IMR-90 (cell line): Measurements from ENCODE around the gene TNRC6B. TPM values are rescaled to one million over a fixed set of nuclear protein-coding genes. Genes with fewer than 3 reads are reported as not detected.

ENCODE experiments used
- ATAC-seq: fragments of 200-7000 bp; cut with Tn5 transposase; 2 replicates; pipeline ENCODE4 v1.9.1; 2020; ENCODE audit warnings: low read depth, mild to moderate bottlenecking, moderate library complexity
- BruUV-seq: library from RNA; stranded (reverse); fragments of 400-500 nt; replicated peaks from 2 replicates; lab custom pipeline; 2021; lab: Mats Ljungman, UMichigan
- CTCF ChIA-PET: fragments of 300-600 bp; formaldehyde crosslinking; extraction: SDS; loops from one replicate; lab custom pipeline; 2021; ENCODE audit warnings: antibody characterized with exemption; lab: Yijun Ruan, JAX
- POLR2A ChIA-PET: fragments of 300-600 bp; sonication (Branson Sonifier 250); formaldehyde crosslinking; loops from one replicate; lab custom pipeline; 2022; ENCODE audit warnings: antibody characterized with exemption; ENCODE audit not compliant: unreplicated experiment; lab: Charles Lee
- DNase-seq: peaks from one replicate; pipeline ENCODE4 v3.0.0; 2013
- H2AFZ ChIP-seq: replicated peaks from 2 replicates; pipeline ENCODE3; 2013; ENCODE audit warnings: low read length, mild to moderate bottlenecking; ENCODE audit not compliant: poor library complexity
- H2AK5ac ChIP-seq: 2 replicates; pipeline ENCODE4 v1.6.1; 2013; ENCODE audit warnings: low read depth, low read length, inconsistent platforms
- H2AK9ac ChIP-seq: replicated peaks from 2 replicates; pipeline ENCODE3; 2013; ENCODE audit warnings: mild to moderate bottlenecking, low read depth, low read length, moderate library complexity; ENCODE audit not compliant: poor library complexity
- H2BK120ac ChIP-seq: 2 replicates; pipeline ENCODE4 v1.6.1; 2013; ENCODE audit warnings: low read depth, low read length, inconsistent platforms
- H2BK15ac ChIP-seq: 3 replicates; pipeline ENCODE4 v1.6.1; 2013; ENCODE audit warnings: low read depth, low read length, inconsistent platforms
- H2BK20ac ChIP-seq: 2 replicates; pipeline ENCODE4 v1.6.1; 2013; ENCODE audit warnings: low read depth, mild to moderate bottlenecking, inconsistent platforms, low read length, moderate library complexity
- H2BK5ac ChIP-seq: 2 replicates; pipeline ENCODE4 v1.6.1; 2013; ENCODE audit warnings: mild to moderate bottlenecking, low read depth, low read length, inconsistent platforms; ENCODE audit not compliant: poor library complexity, severe bottlenecking
- H3K14ac ChIP-seq: replicated peaks from 2 replicates; pipeline ENCODE4 v1.6.1; 2013; ENCODE audit warnings: low read depth, low read length, inconsistent platforms
- H3K18ac ChIP-seq: 2 replicates; pipeline ENCODE4 v1.6.1; 2013; ENCODE audit warnings: low read depth, low read length, control low read depth
- H3K23ac ChIP-seq: 2 replicates; pipeline ENCODE4 v1.6.1; 2013; ENCODE audit warnings: low read depth, low read length, inconsistent platforms
- H3K27ac ChIP-seq: 2 replicates; pipeline ENCODE4 v1.5.1; 2013; ENCODE audit warnings: mild to moderate bottlenecking, control low read depth, low read length; ENCODE audit not compliant: insufficient read depth
- H3K27me3 ChIP-seq: 2 replicates; pipeline ENCODE4 v1.6.1; 2013; ENCODE audit warnings: low read length; ENCODE audit not compliant: control insufficient read depth, insufficient read depth
- H3K36me3 ChIP-seq: 2 replicates; pipeline ENCODE4 v1.6.1; 2013; ENCODE audit warnings: low read length, mixed read lengths; ENCODE audit not compliant: control insufficient read depth, insufficient read depth
- H3K4ac ChIP-seq: 2 replicates; pipeline ENCODE4 v1.6.1; 2013; ENCODE audit warnings: low read depth, low read length, inconsistent platforms
- H3K4me1 ChIP-seq: 2 replicates; pipeline ENCODE4 v1.6.1; 2013; ENCODE audit warnings: low read length, mixed read lengths; ENCODE audit not compliant: control insufficient read depth, insufficient read depth
- H3K4me2 ChIP-seq: 2 replicates; pipeline ENCODE4 v1.6.1; 2013; ENCODE audit warnings: low read depth, mild to moderate bottlenecking, control low read depth, low read length, moderate library complexity
- H3K4me3 ChIP-seq: 2 replicates; pipeline ENCODE4 v1.5.1; 2013; ENCODE audit warnings: low read depth, mild to moderate bottlenecking, control low read depth, low read length, moderate library complexity; ENCODE audit not compliant: insufficient read depth
- H3K56ac ChIP-seq: 2 replicates; pipeline ENCODE4 v1.6.1; 2013; ENCODE audit warnings: low read length, inconsistent platforms; ENCODE audit not compliant: insufficient read depth; ENCODE audit errors: extremely low read depth
- H3K79me1 ChIP-seq, 2 experiments: 2 replicates each; pipeline ENCODE4 v1.6.1; 2013; ENCODE audit warnings: low read length in 2 of 2, inconsistent platforms in 1 of 2, low read depth in 1 of 2
- H3K9ac ChIP-seq: 2 replicates; pipeline ENCODE4 v1.6.1; 2013; ENCODE audit warnings: low read depth, low read length, control low read depth
- H3K9me1 ChIP-seq: 2 replicates; pipeline ENCODE4 v1.6.1; 2013; ENCODE audit warnings: low read length, inconsistent platforms; ENCODE audit not compliant: insufficient read depth
- H3K9me3 ChIP-seq: 2 replicates; pipeline ENCODE4 v1.6.1; 2013; ENCODE audit warnings: low read length; ENCODE audit not compliant: control insufficient read depth, insufficient read depth
- H4K20me1 ChIP-seq: 2 replicates; pipeline ENCODE4 v1.6.1; 2013; ENCODE audit warnings: low read length, inconsistent platforms; ENCODE audit not compliant: insufficient read depth
- H4K5ac ChIP-seq: 2 replicates; pipeline ENCODE4 v1.6.1; 2013; ENCODE audit warnings: mild to moderate bottlenecking, low read depth, low read length, control low read depth
- H4K8ac ChIP-seq, 2 experiments: 2 replicates each; pipeline ENCODE4 v1.6.1; 2013; ENCODE audit warnings: low read depth in 2 of 2, low read length in 2 of 2, control low read depth in 1 of 2, inconsistent platforms in 1 of 2
- H4K91ac ChIP-seq: 2 replicates; pipeline ENCODE4 v1.6.1; 2013; ENCODE audit warnings: low read depth, low read length, inconsistent platforms; ENCODE audit not compliant: insufficient read depth
- MXI1 ChIP-seq: IDR thresholded peaks from 2 replicates; pipeline ENCODE4 v1.6.1; 2012; ENCODE audit warnings: low read depth, mild to moderate bottlenecking, low read length, moderate library complexity, borderline replicate concordance
- WGBS, 2 experiments: methylation state at CpG; one replicate each; pipeline versions ENCODE4 v1.1.5 to v1.1.7; 2013; ENCODE audit warnings: missing lambda C conversion rate in 2 of 2; ENCODE audit not compliant: insufficient read length in 1 of 2; ENCODE audit errors: extremely low coverage in 2 of 2; 5-methylcytosine and 5-hydroxymethylcytosine counted together
- dilution Hi-C: fragments of 300-500 bp; cut with HindIII; formaldehyde crosslinking; loops from one replicate; pipeline ENCODE4 v1.14.3; 2018; ENCODE audit warnings: low sequenced_read_pairs; ENCODE audit not compliant: unreplicated experiment
- in situ Hi-C: fragments of 300-500 bp; cut with MboI; formaldehyde crosslinking; loops from 3 replicates; pipeline ENCODE4 v1.14.3; 2019; ENCODE audit warnings: low sequenced_read_pairs, inconsistent platforms, mixed read lengths
- intact Hi-C: fragments of 100-400 bp; cut with micrococcal nuclease; formaldehyde crosslinking; loops from 2 replicates; pipeline ENCODE4 v1.10.0; 2022
- polyA plus RNA-seq, 3 experiments: library from polyadenylated mRNA; depleted of rRNA; stranded (reverse); fragments of >200 nt; gene quantifications; 2 replicates each; pipeline ENCODE4 v1.2.3, GENCODE V29; 2012; ENCODE audit warnings: low replicate concordance in 1 of 3
- total RNA-seq: library from RNA; depleted of rRNA; stranded (reverse); fragments of >200 nt; gene quantifications from 2 replicates; pipeline ENCODE4 v1.2.3, GENCODE V29; 2012

Gene TNRC6B
- total and polyA plus RNA-seq, 2 of the 4 experiments (the other 2 are of a cell fraction): 3.9 to 17.0 TPM

- no peaks in the 10 kb centered on the region for H3K27me3 ChIP-seq
- no peak for ATAC-seq
- no peaks in the 10 kb centered on the region for H4K20me1 ChIP-seq
- no peak overlapping the region for H2BK5ac ChIP-seq
- H2AK5ac ChIP-seq: no peak overlapping the region
- H4K91ac ChIP-seq: no peak overlapping the region
- no TSS peak for BruUV-seq
- no peak for DNase-seq
- no peak overlapping the region for H2BK15ac ChIP-seq
- H3K23ac ChIP-seq: no peak overlapping the region
- no peak overlapping the region for H2BK20ac ChIP-seq
- H3K4me2 ChIP-seq: no peak overlapping the region
- TF ChIP-seq MXI1: no peak
- H3K56ac ChIP-seq: no peak overlapping the region
- CTCF ChIA-PET: no interaction called here
- peaks cover 37% of the 10 kb centered on the region for H3K36me3 ChIP-seq
- peaks cover 17% of the 10 kb centered on the region for H3K9me1 ChIP-seq
- H2BK120ac ChIP-seq: no peak overlapping the region
- H3K4me3 ChIP-seq: no peak overlapping the region
- intact Hi-C loops (no loop called here), dilution Hi-C loops (no loop called here), in situ Hi-C loops (no loop called here)
- no peak overlapping the region for H3K27ac ChIP-seq
- H3K9me3 ChIP-seq: no peaks in the 10 kb centered on the region
- H2AFZ ChIP-seq: no peak overlapping the region
- H4K5ac ChIP-seq: no peak overlapping the region
- no peak overlapping the region for H3K14ac ChIP-seq
- no peak overlapping the region for H3K4ac ChIP-seq
- no peaks in the 10 kb centered on the region for H3K4me1 ChIP-seq
- no peak overlapping the region for H4K8ac ChIP-seq
- H3K18ac ChIP-seq: no peak overlapping the region
- WGBS, 2 experiments: 100% methylated on average over 6 of the region's 16 CpGs; no CpG with 5 or more reads in 1 of the 2 experiments
- H2AK9ac ChIP-seq: no peak overlapping the region
- peaks cover 0 to 15% of the 10 kb centered on the region in 2 experiments; a peak in 2 of 4 replicates for H3K79me1 ChIP-seq
- H3K9ac ChIP-seq: no peak overlapping the region
- POLR2A ChIA-PET: no interaction called here
Observed at GRCh38 chr22:40289991-40290459, 112.3 kb downstream of the TNRC6B start.
